GM23338 (cell line): ENCODE results near the gene CPNE2.

Experiments
- CREB1 ChIP-seq: fragments of 250-450 bp; sonication (Bioruptor Pico); IDR thresholded peaks from 2 replicates; pipeline ENCODE4 v1.5.0; 2020; ENCODE audit warnings: low read depth, mild to moderate bottlenecking, moderate library complexity
- CTCF ChIP-seq, 2 experiments: fragments of 200-600 bp in 1 of 2; sonication (generic) in 1 of 2; conservative IDR thresholded peaks; 2 replicates each; pipeline versions ENCODE4 v1.5.1 to v1.6.1; 2016 to 2017; ENCODE audit warnings: antibody characterized with exemption in 2 of 2, low read depth in 2 of 2, mild to moderate bottlenecking in 2 of 2, moderate library complexity in 1 of 2
- EZH2 ChIP-seq: fragments of 200-600 bp; sonication (generic); IDR thresholded peaks from one replicate; pipeline ENCODE4 v1.8.0; 2017; ENCODE audit warnings: antibody characterized with exemption, mild to moderate bottlenecking, low read depth; ENCODE audit not compliant: unreplicated experiment
- EZH2phosphoT487 ChIP-seq: fragments of 200-600 bp; sonication (generic); IDR thresholded peaks from one replicate; pipeline ENCODE4 v1.8.1; 2018; ENCODE audit warnings: antibody characterized with exemption; ENCODE audit not compliant: unreplicated experiment
- JUNB ChIP-seq: IDR thresholded peaks from one replicate; pipeline ENCODE4 v1.6.1; 2016; ENCODE audit warnings: antibody characterized with exemption; ENCODE audit not compliant: unreplicated experiment
- NANOG ChIP-seq: IDR thresholded peaks from 2 replicates; pipeline ENCODE4 v1.6.1; 2016; ENCODE audit warnings: antibody characterized with exemption, borderline replicate concordance
- POLR2AphosphoS5 ChIP-seq: IDR thresholded peaks from 2 replicates; pipeline ENCODE4 v1.6.1; 2016; ENCODE audit warnings: antibody characterized with exemption, low read depth
- REST ChIP-seq: IDR thresholded peaks from one replicate; pipeline ENCODE4 v1.6.1; 2018; ENCODE audit warnings: antibody characterized with exemption; ENCODE audit not compliant: unreplicated experiment

GRCh38 chr16:57108432-57108831, 16.0 kb downstream of the CPNE2 start:
- TF ChIP-seq EZH2phosphoT487 = no peak
- TF ChIP-seq EZH2 = no peak
- TF ChIP-seq REST = no peak
- TF ChIP-seq CTCF (conservative IDR thresholded peaks at IDR 0.05; ENCODE audit: low read depth in 2 of 2) = no peak
- TF ChIP-seq POLR2AphosphoS5 = no peak
- no peak for TF ChIP-seq NANOG
- no peak for TF ChIP-seq CREB1 (CRISPR knock-in tag)
- no peak for TF ChIP-seq JUNB
